ENCODE measurements around the gene ANG.
"Not testable (repeated sequence)": the region's sequence is repeated elsewhere in the genome, so short reads cannot be mapped to it uniquely, and the experiment has no call there.

The ANG gene

DNA sequence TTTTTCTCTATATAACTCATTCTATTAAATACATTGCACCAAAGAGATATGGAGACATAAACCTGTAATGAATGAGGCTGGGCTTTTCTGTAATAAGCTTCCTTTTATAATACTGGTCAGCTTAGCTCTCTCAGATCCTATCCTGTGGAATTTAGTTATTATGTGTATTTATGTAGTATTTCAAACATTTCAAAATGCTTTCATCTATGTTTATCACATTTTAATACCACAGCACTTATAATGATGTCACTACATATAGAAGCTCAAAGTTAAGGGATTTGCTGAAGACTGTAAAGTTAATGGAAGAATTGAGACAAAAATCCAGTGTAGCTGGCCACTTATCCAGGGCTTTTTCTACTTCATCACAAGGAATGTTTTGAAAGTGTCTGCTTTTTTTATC is 11.4 kb downstream of the ANG start:
- DNase-seq, result no peak

DNA sequence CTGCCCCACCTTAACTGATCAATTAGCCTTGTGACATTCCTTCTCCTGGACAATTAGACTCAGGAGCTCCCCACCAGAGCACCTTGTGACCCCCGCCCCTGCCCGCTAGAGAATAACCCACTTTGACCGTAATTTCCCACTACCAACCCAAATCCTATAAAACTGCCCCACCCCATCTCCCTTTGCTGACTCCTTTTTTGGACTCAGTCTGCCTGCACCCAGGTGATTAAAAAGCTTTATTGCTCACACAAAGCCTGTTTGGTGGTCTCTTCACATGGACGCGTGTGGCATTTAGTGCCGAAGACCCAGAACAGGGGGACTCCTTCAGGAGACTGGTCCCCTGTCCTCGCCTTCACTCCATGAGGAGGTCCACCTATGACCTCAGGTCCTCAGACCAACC is 12.4 kb downstream of the ANG start:
- not testable (repeated sequence) for DNase-seq

DNA sequence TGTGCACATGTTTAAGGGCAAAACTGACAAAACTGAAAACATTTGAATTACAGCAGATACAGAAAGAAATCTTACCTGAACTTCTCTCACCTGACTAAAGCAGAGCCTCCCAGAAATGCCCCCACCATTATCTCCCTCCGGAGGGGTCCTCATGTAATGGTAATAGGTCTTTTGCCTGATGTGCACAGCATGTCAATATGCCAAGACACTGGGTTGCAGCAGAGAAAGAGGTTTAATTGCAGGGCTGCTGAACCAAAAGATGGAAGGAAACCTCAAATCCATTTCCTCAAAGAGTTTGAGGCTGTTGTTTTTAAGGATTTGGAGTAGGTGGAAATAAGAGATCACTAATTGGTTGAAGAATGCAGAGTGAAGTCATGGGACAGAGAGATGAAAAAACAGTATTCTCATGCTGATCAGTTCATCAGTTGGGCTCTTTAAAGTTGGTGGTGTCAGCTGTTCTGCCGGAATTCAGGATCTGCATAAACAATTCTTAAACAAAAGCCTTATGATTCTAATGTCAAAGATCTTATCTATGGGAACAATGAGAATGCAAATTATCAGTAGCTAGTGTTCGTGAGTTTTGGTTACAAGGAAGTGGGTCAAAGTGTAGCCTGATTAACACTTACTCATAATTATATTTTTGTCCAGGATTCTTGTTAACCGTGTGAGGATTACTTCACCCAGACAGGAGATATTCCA is 18.2 kb downstream of the ANG start:
- no peak for DNase-seq

DNA sequence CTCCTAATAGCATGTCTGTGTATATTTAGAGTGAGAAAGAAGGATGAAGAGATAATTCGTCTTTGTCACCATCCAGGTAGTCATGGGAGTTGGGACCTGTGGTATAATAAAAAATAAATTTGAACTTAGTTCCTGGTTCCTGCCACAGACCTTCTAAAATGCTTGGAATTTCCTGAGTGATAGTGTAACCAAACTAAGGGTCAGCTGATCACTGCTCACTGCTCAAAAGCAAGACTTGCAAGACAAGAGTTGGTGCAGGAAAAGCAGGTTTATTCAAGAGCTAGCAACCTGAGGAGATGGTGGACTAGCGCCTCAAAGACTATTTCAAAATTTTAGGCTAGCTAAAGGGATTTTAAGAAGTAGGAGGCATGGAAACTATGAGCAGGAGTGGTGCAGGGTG is 19.1 kb downstream of the ANG start:
- no peak for DNase-seq

DNA sequence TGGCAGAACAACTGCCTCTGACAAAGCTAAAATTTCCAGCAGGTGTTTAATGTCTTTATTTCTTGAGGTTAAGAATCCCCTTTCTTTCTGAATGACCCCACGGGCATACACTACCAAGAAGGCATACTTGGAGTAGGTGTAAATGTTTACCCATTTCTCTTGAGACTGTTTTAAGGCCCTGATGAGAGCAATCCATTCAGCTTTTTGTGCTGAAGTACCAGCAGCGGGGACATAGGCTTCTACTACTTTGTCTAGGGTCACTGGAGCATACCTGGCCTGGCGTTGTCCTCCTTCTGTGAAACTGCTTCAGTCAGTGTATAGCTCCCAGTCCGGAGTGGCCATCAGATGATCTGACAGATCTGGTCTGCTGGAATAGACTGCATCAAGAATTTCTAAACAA is 22.7 kb downstream of the ANG start:
- no peak for DNase-seq

DNA sequence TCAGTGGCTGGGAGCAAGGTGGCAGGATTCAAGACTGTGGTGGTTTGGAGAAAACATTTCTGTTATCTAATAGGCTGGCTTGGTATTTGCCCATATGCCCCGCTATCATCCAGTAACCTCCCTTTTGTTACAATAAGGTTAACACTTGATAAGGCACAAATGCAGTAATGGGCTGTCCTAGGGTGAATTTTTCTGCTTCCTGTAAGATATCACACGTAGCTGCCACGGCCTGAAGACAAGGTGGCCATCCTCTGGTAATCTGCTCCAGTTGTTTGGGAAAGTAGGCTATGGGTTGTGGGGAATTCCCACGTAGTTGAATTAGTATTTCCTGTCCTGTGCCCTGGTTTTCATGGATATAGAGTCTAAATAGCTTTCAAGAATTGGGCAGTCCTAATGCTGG is 23.1 kb downstream of the ANG start:
- no peak for DNase-seq

DNA sequence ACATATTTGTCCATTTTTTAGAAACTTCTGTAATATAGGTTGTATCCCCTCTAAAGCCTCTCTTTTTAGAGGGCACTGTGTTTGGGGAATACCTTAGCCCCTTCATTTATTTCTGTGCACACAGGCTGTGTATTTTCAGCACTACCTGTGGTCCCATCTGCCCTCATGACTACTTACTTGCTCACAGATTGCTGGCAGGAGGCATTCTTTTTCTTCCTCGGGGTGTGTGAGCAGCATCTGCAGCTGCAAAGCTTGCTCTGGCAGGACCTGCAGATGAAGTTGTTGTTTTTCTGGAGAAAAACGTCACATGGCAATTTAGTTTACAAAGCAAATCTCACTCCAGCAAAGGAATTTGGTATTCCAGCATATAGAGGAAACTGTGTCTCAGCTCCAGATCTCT is 24.3 kb downstream of the ANG start:
- no peak for DNase-seq

DNA sequence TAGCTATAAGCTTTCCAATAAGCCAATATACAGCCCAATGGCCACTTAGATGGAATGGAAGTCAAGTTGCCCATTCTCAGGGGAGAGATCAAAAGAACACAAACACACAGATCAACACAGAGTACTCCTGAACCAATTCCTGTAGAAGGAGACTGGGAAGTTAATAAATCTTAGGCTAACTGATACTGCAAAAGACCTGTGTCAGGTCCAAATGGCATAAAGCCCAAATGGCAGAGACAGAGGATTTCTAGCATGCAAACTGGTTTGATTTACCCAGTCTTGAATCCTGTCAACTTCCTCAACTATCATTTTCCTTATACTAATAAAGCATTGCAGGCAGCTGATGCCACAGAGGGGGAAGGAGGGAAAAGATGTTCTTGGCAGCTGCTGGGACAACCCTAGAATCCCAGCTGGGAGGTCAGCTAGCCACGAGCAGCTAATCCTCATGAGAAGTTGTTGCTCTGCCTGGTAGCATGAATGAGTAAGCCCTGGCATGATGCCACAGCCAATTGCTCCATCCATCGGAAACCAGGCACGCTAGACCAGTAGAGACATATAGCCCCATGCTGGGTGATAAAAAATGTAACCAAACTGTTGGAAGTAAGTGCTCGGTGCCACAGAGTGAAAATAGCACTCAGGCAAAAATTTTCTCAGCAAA is 26.2 kb downstream of the ANG start:
- no peak for DNase-seq

DNA sequence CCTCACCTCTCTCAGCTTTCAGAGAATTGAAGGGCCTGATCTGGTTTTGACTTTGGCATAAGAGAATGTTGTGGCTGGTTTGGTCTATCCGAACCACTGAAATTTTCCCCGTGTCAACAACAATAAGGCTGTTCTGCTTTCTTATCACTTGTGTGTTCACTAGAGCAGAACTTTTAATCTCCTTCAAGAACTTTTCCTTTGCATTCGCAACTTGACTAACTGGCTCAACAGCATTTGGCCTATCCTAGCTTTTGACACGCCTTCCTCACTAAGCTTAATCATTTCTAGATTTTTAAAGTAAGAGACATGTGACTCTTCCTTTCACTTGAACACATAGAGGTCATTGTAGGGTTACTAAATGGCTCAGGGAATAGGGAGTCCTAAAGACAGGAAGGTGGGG is 31.2 kb downstream of the ANG start:
- no peak for DNase-seq

DNA sequence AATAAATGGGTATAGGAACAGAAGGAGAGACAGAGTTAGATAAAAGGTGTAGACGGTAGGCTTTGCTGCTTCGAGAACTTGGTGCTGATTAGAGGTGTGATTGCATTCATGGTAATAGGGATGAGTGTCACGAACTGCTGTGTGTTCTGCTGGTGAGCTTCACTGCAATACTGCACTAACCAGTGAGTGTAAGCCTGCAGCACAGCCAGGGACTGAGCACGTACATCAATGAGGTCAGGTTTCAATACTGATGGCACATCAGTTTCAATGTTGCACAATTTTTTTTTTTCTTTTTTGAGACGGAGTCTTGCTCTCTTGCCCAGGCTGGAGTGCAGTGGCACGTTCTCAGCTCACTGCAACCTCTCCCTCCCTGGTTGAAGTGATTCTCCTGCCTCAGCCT is 32.2 kb downstream of the ANG start:
- DNase-seq, result no peak

DNA sequence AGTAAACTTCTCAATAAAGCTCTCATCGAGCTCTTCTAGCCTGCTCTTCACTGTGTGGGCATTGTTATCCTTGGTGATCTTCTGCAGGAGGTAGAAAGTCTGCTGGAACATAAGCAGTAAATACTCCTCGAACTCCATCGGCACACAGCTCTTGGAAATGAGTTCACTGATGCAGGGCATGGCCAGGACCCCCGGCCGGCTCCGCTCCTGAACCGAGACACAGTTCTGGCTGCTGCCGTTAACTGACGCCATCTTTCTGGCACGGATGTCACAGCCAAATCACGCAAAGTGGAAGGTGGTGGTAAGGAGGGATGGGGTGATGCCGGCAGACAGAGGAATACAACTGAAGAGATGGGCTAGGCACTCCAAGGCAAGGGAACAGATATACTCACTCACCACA is 33.5 kb downstream of the ANG start:
- no peak for DNase-seq

DNA sequence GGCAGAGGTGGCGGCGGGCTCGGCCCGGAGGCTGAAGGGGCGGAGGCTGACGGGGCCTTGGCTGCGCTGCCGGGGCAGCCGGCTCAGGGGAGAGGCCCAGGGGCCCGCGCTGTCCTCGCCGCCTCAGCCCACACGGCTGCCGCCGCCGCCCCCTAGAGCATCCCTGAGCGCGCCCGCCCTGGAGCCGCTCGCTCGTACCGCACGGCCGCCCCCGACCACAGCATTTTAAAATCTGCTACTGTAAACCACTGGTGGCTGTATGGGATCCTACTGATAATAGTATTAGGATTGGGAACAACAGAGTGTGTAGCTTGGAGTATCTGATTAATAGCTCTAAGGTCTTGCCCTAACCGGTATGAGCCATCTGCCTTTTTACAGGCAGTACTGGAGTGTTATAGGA is 34.9 kb downstream of the ANG start:
- no peak for DNase-seq

DNA sequence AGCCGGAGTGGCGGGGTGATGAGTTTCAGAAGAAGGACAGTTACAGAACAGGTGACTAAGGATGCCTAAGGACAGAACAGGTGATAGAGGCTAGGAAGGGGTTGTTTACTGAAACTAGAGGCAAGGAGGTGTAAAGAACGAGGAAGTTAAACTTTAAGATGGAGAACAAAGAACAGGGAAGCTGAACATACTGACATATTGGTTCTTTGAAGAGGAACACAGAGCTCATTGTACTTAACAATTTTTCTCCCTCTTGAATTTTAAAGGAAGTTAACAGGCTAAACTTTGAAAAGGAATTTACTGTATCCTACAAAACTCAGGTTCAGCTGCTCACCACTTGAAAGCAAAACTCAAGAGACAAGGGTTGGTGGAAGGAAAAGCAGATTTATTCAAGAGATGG is 37.6 kb downstream of the ANG start:
- DNase-seq, result not testable (repeated sequence)

DNA sequence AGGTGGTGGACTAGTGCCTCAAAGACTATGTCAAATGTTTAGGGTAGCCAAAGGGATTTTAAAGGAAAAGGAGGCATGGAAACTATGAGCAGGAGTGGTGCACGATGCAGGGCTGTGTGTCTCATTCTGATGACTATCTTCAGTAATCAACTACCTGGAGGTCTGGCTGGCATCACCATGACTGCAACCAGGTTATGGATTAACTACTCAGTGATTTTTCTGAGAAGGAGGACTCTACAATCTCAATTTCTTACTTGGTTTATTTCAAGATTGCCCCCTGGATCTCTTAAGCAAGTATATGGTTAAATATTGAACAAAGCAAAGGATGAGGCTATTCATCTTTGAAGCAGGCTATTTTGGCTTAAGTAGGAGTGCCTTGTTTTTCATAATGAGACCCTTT is 38.0 kb downstream of the ANG start:
- DNase-seq, result no peak

DNA sequence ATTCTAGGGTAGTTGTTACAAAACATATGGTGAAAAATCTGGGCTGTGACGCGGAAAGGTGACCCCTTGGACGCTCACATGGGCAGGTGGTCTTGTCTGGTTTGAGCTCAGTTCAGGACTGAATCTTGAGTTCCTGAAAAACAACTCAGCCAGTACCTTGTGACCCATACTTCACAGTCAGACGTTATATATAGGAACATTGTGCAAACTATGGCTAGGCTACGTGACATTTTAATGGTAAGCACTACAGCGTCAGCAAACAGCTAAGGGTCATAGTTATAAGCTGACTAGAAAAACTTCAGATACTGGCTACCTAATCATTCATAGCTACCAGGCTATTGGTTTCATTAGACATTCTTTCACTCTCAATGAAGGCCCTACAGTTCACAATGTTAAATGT is 42.3 kb downstream of the ANG start:
- no peak for DNase-seq

DNA sequence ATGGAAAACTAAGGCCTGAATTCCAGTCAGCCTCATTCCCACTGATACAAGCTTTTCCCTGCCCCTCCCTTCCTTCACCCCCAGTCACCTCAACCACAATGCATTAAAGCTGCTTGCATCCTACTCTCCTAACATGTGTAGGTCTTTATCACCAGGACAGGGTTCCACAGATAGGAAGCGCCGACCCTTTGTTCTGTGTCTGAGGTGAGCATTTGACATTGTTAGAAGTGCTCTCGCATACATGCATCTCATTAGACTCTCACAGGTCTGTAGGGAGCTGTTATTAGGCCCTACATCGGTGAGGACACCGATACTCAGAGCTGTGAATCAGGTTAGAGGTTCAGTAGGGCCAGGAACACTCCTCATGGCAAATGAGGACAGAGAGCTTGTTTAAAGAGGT is 43.9 kb downstream of the ANG start:
- DNase-seq, result no peak

DNA sequence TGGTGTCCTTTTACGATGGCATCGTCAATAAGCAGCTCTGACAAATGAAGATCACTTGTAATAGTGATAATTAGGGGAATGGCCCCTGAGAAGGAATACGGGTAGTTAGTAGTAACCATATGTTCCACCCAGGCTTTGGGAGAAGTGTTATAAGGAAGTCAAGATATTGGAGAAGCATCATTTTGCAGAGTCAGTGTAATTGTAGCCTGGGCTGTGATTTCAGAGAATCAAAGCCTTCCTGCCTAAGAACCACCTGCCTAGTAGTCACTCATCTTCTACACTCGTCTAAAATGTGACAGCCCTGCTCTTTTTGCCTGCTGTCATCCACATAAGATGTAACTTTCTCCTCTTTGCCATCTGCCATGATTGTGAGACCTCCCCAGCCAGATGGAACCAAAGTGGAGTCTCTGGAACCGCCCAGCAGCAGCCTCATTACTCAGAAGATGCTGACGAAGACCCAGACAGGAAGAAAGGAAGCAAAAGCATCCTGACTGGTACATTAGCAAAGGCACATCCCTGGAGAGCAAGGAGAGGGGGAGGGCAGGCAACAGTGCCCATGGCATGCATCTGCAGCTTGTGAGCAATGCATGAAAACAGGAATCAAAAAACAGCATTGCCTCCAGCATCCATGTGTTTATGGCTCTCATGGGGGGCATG is 44.5 kb downstream of the ANG start:
- no peak for DNase-seq

DNA sequence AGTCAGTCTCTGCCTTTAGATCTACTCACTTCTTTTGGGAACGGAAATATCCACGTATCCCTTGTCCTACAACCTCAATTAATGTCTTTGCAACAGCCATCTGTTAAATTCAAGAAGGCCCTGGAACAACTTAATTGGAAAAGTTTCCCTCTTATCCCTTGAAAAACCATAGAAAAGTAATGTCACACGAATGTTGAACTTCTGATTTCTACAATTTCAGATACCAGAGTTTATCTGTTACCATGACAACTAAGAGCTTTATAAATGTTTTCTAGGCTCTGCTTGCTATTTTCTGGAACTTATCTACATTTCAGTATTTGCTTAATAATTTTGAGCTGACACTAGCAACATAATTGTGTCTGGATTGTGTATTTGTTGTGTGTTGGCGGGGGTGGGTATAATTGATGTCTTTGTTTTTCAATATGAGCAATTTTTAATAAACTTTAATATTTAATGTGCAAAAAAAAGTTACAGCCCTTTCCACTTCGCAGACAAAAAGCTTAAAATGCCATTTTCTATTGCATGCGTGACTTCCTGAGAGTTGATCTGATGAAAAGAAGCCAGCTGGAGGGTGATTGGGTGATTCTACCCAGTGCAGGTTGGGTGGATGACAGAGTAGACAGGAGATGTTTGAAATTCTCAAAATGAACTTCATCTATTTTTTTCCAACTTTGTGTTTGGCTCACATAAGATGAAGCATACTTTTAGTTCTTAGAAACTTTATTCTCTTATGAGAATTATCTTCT is 45.3 kb downstream of the ANG start:
- no peak for DNase-seq

DNA sequence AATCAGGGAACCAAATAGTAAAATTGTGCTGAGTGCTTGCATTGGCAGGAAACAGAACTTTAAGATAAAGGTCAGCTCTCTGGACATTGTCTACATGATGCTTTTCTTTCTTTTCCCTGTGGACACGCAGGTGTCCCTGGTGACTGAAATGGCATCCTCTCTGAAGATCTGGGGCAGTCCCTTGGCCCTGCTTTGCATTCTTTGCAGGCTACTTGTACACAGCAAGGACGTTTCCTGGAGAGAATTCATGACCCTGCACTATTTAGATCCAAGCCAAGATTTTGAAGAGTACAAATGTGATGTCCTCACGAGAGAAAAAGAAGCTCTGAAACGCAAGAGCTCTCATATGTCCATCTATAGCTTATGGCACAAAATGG is 45.9 kb downstream of the ANG start:
- DNase-seq, result no peak

DNA sequence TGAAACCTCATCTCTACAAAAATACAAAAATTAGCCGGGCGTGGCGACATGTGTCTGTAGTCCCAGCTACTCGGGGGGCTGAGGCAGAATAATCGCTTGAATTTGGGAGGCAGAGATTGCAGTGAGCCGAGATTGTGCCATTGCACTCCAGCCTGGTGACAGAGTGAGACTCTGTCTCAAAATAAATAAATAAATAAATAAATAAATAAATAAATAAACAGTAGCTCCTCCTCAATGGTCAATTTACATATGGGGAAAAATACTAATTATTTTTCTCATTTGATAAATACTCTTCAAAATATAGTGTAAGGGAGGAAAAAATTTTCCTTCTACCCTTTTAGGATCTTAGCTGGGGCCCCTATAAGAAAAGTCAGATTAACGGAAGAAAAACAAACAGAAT is 49.7 kb downstream of the ANG start:
- DNase-seq, result not testable (repeated sequence)

DNA sequence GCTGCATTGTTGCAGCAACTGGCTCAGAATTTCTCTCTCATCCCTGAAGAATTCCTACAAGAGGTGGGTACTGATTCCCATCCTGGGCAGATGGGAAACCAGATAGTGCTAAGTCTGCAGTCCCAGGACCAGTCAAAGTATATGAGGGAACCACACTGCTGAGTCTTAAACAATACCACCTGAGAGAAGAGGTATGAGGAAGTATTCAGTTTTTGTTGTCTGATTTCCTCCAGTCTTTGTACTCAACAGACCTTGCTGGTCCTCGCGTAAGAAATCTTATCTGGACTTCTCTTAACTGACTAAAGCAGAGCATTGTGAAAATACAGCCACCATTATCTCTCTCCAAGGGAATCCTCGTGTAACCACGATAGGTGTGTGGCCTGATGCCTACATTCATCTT is 53.6 kb downstream of the ANG start:
- no peak for DNase-seq

DNA sequence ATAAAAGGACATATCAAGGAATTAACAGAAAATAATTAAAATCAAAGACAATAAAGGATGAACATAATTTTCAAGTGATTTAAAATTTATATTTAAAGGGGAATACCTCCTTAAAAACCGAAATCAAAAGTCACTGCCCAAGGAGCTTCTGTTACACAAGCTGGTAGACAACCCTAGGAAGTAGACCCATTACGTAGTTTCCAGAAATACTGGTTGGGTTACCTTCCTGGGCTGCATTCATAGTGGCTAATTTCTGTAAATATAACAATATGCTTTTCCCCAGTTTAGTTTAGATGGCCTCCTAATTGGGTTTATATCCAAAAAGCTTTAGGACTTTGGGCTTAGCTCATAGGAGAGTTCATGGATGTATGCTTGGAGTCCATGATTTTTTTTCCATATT is 55.0 kb downstream of the ANG start:
- DNase-seq, result no peak

All from activated CD4-positive, alpha-beta T cell treated with anti-CD3 and anti-CD28 coated beads, Interleukin-2, amount 50 U/mL, for 48 hours (primary cell).